GM23338 (cell line): Measurements from ENCODE around the gene UTS2. TPM values are rescaled to one million over a fixed set of nuclear protein-coding genes. Genes with fewer than 3 reads are reported as not detected.

Experiments used
- ATAC-seq: fragments of 200-7000 bp; cut with Tn5 transposase; 3 replicates; pipeline ENCODE4 v1.9.1; 2020
- DNase-seq: peaks from one replicate; pipeline ENCODE4 v3.0.0-alpha.2; 2015; ENCODE audit warnings: low spot score
- H2AFZ ChIP-seq: fragments of 200-600 bp; sonication (generic); 2 replicates; pipeline ENCODE4 v1.8.0; 2016; ENCODE audit warnings: antibody characterized with exemption, mild to moderate bottlenecking, moderate library complexity
- H3F3A ChIP-seq: fragments of 200-600 bp; sonication (generic); replicated peaks from 2 replicates; pipeline ENCODE4 v1.8.0; 2017; ENCODE audit warnings: antibody characterized with exemption, mixed run types, low read depth
- H3K27ac ChIP-seq: fragments of 200-600 bp; sonication (generic); 2 replicates; pipeline ENCODE4 v1.6.1; 2016; ENCODE audit warnings: low read depth
- H3K27me3 ChIP-seq: fragments of 200-600 bp; sonication (generic); 2 replicates; pipeline ENCODE4 v1.8.0; 2016; ENCODE audit warnings: mild to moderate bottlenecking, mixed run types, moderate library complexity; ENCODE audit not compliant: insufficient read depth
- H3K36me3 ChIP-seq: fragments of 200-600 bp; sonication (generic); 2 replicates; pipeline ENCODE4 v1.8.0; 2016; ENCODE audit warnings: mild to moderate bottlenecking; ENCODE audit not compliant: insufficient read depth
- H3K4me1 ChIP-seq: fragments of 200-600 bp; sonication (generic); 2 replicates; pipeline ENCODE4 v1.8.0; 2016; ENCODE audit warnings: mild to moderate bottlenecking, moderate library complexity; ENCODE audit not compliant: insufficient read depth
- H3K4me2 ChIP-seq: fragments of 200-600 bp; sonication (generic); 2 replicates; pipeline ENCODE4 v1.7.1; 2017; ENCODE audit warnings: mixed run types
- H3K4me3 ChIP-seq: fragments of 200-600 bp; sonication (generic); 2 replicates; pipeline ENCODE4 v1.6.1; 2016; ENCODE audit warnings: mixed run types
- H3K79me2 ChIP-seq: fragments of 200-600 bp; sonication (generic); replicated peaks from 2 replicates; pipeline ENCODE4 v1.8.0; 2017; ENCODE audit warnings: mild to moderate bottlenecking; ENCODE audit not compliant: insufficient read depth
- H3K9me2 ChIP-seq: fragments of 200-600 bp; sonication (generic); 2 replicates; pipeline ENCODE4 v1.8.0; 2017; ENCODE audit not compliant: insufficient read depth
- H4K20me1 ChIP-seq: fragments of 200-600 bp; sonication (generic); replicated peaks from 2 replicates; pipeline ENCODE4 v1.8.0; 2017; ENCODE audit warnings: mild to moderate bottlenecking; ENCODE audit not compliant: insufficient read depth
- H3K27ac Mint-ChIP-seq: 2 replicates; pipeline ENCODE4 v1.8.0; 2020; ENCODE audit warnings: inconsistent platforms, mild to moderate bottlenecking, moderate library complexity, mixed read lengths
- H3K27me3 Mint-ChIP-seq: 3 replicates; pipeline ENCODE4 v1.8.0; 2022; ENCODE audit warnings: low read depth, mild to moderate bottlenecking, moderate library complexity, mixed read lengths, inconsistent platforms; ENCODE audit not compliant: insufficient read depth, poor library complexity
- H3K36me3 Mint-ChIP-seq: 3 replicates; pipeline ENCODE4 v1.8.0; 2021; ENCODE audit warnings: low read depth, mild to moderate bottlenecking, inconsistent platforms, moderate library complexity, mixed read lengths
- H3K4me1 Mint-ChIP-seq: 3 replicates; pipeline ENCODE4 v1.8.0; 2020; ENCODE audit warnings: mild to moderate bottlenecking, inconsistent platforms, mixed read lengths
- H3K4me3 Mint-ChIP-seq: 3 replicates; pipeline ENCODE4 v1.8.0; 2021; ENCODE audit warnings: moderate library complexity, mild to moderate bottlenecking, inconsistent platforms, mixed read lengths
- H3K9me3 Mint-ChIP-seq: 3 replicates; pipeline ENCODE4 v1.8.0; 2020; ENCODE audit warnings: moderate library complexity, mild to moderate bottlenecking, inconsistent platforms, mixed read lengths
- EZH2 ChIP-seq: fragments of 200-600 bp; sonication (generic); IDR thresholded peaks from one replicate; pipeline ENCODE4 v1.8.0; 2017; ENCODE audit warnings: antibody characterized with exemption, mild to moderate bottlenecking, low read depth; ENCODE audit not compliant: unreplicated experiment
- JUNB ChIP-seq: IDR thresholded peaks from one replicate; pipeline ENCODE4 v1.6.1; 2016; ENCODE audit warnings: antibody characterized with exemption; ENCODE audit not compliant: unreplicated experiment
- POLR2AphosphoS5 ChIP-seq: IDR thresholded peaks from 2 replicates; pipeline ENCODE4 v1.6.1; 2016; ENCODE audit warnings: antibody characterized with exemption, low read depth
- STAT1 ChIP-seq: IDR thresholded peaks from one replicate; pipeline ENCODE4 v1.6.1; 2016; ENCODE audit warnings: antibody characterized with exemption; ENCODE audit not compliant: unreplicated experiment
- polyA plus RNA-seq: library from polyadenylated mRNA; unstranded; fragments of >200 nt; fragmentation: Nextera tagmentation; extraction: Ambion mirVana; gene quantifications from 2 replicates; pipeline ENCODE4 v1.2.1, GENCODE V29; 2016
- total RNA-seq: library from RNA; depleted of rRNA; stranded (reverse); fragments of >200 nt; shearing (Covaris generic); gene quantifications from 2 replicates; pipeline ENCODE4 v1.2.3, GENCODE V29; 2014
- TF ChIP-seq, protein P1 (sequence below): fragments of 250-450 bp; sonication (Bioruptor Pico); IDR thresholded peaks from 2 replicates; pipeline ENCODE4 v1.5.0; 2020; ENCODE audit warnings: mild to moderate bottlenecking, moderate library complexity
- TF ChIP-seq, protein P2 (sequence below), 2 experiments: fragments of 200-600 bp in 1 of 2; sonication (generic) in 1 of 2; conservative IDR thresholded peaks; 2 replicates each; pipeline versions ENCODE4 v1.5.1 to v1.6.1; 2016 to 2017; ENCODE audit warnings: antibody characterized with exemption in 2 of 2, low read depth in 2 of 2, mild to moderate bottlenecking in 2 of 2, moderate library complexity in 1 of 2

UTS2 gene
- total and polyA plus RNA-seq, 2 experiments from 2014 or later, result not detected

DNA sequence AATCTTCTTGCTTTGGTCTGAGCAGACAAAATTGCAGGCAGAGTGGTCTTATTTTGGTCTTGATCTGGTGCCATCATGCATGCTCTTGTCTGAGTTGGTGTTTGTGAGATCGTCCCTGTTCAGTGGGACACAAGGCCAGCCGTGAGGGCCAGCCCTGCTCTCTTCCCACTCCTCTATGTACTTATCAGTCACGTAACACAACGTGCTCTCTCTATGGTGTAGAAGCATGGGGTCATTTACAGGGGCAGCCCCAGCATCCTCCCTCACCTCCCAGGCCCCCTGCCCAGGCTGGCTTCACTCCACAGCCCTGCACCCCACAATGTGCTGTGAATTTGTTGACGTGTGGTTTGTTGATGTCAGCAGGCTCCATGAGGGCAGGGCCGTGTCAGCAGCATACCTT lies 18.3 kb upstream of the UTS2 start (continued):
- TF ChIP-seq, protein P1, sequence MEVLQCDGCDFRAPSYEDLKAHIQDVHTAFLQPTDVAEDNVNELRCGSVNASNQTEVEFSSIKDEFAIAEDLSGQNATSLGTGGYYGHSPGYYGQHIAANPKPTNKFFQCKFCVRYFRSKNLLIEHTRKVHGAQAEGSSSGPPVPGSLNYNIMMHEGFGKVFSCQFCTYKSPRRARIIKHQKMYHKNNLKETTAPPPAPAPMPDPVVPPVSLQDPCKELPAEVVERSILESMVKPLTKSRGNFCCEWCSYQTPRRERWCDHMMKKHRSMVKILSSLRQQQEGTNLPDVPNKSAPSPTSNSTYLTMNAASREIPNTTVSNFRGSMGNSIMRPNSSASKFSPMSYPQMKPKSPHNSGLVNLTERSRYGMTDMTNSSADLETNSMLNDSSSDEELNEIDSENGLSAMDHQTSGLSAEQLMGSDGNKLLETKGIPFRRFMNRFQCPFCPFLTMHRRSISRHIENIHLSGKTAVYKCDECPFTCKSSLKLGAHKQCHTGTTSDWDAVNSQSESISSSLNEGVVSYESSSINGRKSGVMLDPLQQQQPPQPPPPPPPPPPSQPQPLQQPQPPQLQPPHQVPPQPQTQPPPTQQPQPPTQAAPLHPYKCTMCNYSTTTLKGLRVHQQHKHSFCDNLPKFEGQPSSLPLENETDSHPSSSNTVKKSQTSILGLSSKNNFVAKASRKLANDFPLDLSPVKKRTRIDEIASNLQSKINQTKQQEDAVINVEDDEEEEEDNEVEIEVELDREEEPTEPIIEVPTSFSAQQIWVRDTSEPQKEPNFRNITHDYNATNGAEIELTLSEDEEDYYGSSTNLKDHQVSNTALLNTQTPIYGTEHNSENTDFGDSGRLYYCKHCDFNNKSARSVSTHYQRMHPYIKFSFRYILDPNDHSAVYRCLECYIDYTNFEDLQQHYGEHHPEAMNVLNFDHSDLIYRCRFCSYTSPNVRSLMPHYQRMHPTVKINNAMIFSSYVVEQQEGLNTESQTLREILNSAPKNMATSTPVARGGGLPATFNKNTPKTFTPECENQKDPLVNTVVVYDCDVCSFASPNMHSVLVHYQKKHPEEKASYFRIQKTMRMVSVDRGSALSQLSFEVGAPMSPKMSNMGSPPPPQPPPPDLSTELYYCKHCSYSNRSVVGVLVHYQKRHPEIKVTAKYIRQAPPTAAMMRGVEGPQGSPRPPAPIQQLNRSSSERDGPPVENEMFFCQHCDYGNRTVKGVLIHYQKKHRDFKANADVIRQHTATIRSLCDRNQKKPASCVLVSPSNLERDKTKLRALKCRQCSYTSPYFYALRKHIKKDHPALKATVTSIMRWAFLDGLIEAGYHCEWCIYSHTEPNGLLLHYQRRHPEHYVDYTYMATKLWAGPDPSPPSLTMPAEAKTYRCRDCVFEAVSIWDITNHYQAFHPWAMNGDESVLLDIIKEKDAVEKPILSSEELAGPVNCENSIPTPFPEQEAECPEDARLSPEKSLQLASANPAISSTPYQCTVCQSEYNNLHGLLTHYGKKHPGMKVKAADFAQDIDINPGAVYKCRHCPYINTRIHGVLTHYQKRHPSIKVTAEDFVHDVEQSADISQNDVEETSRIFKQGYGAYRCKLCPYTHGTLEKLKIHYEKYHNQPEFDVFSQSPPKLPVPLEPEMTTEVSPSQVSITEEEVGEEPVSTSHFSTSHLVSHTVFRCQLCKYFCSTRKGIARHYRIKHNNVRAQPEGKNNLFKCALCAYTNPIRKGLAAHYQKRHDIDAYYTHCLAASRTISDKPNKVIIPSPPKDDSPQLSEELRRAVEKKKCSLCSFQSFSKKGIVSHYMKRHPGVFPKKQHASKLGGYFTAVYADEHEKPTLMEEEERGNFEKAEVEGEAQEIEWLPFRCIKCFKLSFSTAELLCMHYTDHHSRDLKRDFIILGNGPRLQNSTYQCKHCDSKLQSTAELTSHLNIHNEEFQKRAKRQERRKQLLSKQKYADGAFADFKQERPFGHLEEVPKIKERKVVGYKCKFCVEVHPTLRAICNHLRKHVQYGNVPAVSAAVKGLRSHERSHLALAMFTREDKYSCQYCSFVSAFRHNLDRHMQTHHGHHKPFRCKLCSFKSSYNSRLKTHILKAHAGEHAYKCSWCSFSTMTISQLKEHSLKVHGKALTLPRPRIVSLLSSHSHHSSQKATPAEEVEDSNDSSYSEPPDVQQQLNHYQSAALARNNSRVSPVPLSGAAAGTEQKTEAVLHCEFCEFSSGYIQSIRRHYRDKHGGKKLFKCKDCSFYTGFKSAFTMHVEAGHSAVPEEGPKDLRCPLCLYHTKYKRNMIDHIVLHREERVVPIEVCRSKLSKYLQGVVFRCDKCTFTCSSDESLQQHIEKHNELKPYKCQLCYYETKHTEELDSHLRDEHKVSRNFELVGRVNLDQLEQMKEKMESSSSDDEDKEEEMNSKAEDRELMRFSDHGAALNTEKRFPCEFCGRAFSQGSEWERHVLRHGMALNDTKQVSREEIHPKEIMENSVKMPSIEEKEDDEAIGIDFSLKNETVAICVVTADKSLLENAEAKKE, result no peak

DNA sequence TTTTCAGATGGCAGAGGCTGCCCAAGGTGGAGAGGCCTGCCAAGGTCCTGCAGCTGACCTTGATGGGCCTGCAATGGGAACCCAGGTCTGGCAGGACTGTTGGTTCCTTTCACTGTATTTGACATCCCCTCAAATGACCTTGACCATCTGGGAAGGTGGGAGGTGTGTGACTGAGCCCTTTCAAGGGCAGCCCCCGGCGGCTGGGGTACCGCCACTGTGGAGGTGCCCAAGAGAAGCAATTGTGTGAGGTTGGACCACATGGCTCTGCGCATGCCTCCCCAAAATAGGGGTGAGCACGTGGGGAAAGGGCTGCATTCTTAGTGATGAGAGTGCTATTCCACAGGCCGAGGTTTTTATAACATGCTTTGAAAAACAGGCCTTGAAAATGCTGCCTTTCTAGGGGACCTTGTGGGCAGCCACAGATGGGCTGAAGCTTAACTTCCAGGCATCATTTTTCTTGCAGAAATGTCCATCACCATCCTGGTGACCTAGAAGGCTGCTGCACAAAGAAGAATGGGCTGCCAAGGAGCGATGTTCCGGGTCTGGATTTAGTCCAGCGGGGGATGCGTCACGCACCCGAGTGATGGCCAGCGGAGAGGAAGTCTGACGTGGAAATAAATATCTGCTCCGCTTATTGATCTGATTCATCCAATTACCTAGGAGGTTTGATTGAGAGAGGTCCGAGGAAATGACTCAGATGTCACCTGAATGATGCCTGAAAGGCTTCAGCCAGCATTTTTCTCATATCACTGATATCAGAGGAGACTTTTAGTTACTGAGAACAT lies 16.5 kb upstream of the UTS2 start:
- no peak overlapping the region for H3K27ac ChIP-seq
- ATAC-seq, result no peak
- TF ChIP-seq, protein P2, sequence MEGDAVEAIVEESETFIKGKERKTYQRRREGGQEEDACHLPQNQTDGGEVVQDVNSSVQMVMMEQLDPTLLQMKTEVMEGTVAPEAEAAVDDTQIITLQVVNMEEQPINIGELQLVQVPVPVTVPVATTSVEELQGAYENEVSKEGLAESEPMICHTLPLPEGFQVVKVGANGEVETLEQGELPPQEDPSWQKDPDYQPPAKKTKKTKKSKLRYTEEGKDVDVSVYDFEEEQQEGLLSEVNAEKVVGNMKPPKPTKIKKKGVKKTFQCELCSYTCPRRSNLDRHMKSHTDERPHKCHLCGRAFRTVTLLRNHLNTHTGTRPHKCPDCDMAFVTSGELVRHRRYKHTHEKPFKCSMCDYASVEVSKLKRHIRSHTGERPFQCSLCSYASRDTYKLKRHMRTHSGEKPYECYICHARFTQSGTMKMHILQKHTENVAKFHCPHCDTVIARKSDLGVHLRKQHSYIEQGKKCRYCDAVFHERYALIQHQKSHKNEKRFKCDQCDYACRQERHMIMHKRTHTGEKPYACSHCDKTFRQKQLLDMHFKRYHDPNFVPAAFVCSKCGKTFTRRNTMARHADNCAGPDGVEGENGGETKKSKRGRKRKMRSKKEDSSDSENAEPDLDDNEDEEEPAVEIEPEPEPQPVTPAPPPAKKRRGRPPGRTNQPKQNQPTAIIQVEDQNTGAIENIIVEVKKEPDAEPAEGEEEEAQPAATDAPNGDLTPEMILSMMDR (conservative IDR thresholded peaks at IDR 0.05; ENCODE audit: low read depth in 2 of 2), result no peak
- no peak for TF ChIP-seq POLR2AphosphoS5
- TF ChIP-seq JUNB, result no peak
- TF ChIP-seq, protein P1, result no peak
- TF ChIP-seq STAT1, result no peak
- no peak for TF ChIP-seq EZH2

More for the DNA sequence above, 16.5 kb upstream of the UTS2 start:
- no peaks in the 10 kb centered on the region for H3K36me3 ChIP-seq
- H3K79me2 ChIP-seq, result no peaks in the 10 kb centered on the region
- Mint-ChIP-seq H3K4me1 (no peaks in the 10 kb centered on the region), H3K4me3 (no peak overlapping the region), H3K36me3 (no peaks in the 10 kb centered on the region), H3K27me3 (no peaks in the 10 kb centered on the region), H3K9me3 (no peaks in the 10 kb centered on the region), H3K27ac (no peak overlapping the region)
- no peak overlapping the region for H3K4me2 ChIP-seq
- no peaks in the 10 kb centered on the region for H4K20me1 ChIP-seq
- H3K9me2 ChIP-seq, result peaks cover 6% of the 10 kb centered on the region
- no peaks in the 10 kb centered on the region for H3K4me1 ChIP-seq
- no peak overlapping the region for H2AFZ ChIP-seq
- no peaks in the 10 kb centered on the region for H3F3A ChIP-seq
- no peaks in the 10 kb centered on the region for H3K27me3 ChIP-seq
- no peak for DNase-seq
- H3K4me3 ChIP-seq, result no peak overlapping the region
